Endodermal cell (in vitro differentiated cells): ENCODE results near the gene CATSPERD. TPM values are rescaled to one million over a fixed set of nuclear protein-coding genes. Genes with fewer than 3 reads are reported as not detected.

Experiments
- DNase-seq: peaks from one replicate; pipeline ENCODE4 v3.0.0-alpha.2; 2017
- H3K27ac ChIP-seq: 2 replicates; pipeline ENCODE4 v1.5.1; 2013; ENCODE audit warnings: mild to moderate bottlenecking, low read depth, low read length, moderate library complexity
- H3K27me3 ChIP-seq: 2 replicates; pipeline ENCODE4 v1.6.1; 2013; ENCODE audit warnings: mild to moderate bottlenecking, low read length, moderate library complexity; ENCODE audit not compliant: insufficient read depth, control insufficient read depth, poor library complexity, severe bottlenecking
- H3K36me3 ChIP-seq: 2 replicates; pipeline ENCODE4 v1.7.0; 2013; ENCODE audit warnings: mild to moderate bottlenecking, low read length, moderate library complexity; ENCODE audit not compliant: control insufficient read depth, insufficient read depth
- H3K4me1 ChIP-seq: one replicate; pipeline ENCODE4 v1.7.0; 2013; ENCODE audit warnings: low read length; ENCODE audit not compliant: control insufficient read depth, insufficient read depth
- H3K4me3 ChIP-seq: 2 replicates; pipeline ENCODE4 v1.5.1; 2013; ENCODE audit warnings: mild to moderate bottlenecking, low read length, moderate library complexity
- H3K9ac ChIP-seq: 2 replicates; pipeline ENCODE4 v1.6.1; 2013; ENCODE audit warnings: mild to moderate bottlenecking, low read length, moderate library complexity; ENCODE audit not compliant: poor library complexity, severe bottlenecking; ENCODE audit errors: extremely low read depth
- H3K9me3 ChIP-seq: 2 replicates; pipeline ENCODE4 v1.6.1; 2013; ENCODE audit warnings: mild to moderate bottlenecking, low read length, moderate library complexity; ENCODE audit not compliant: control insufficient read depth
- H3K27ac Mint-ChIP-seq: 2 replicates; pipeline ENCODE4 v1.8.0; 2020; ENCODE audit warnings: mixed read lengths
- H3K27me3 Mint-ChIP-seq: 2 replicates; pipeline ENCODE4 v1.8.0; 2021; ENCODE audit warnings: mild to moderate bottlenecking, mixed read lengths; ENCODE audit not compliant: insufficient read depth
- H3K36me3 Mint-ChIP-seq: 2 replicates; pipeline ENCODE4 v1.8.0; 2020; ENCODE audit warnings: low read depth, mixed read lengths
- H3K4me1 Mint-ChIP-seq: 2 replicates; pipeline ENCODE4 v1.8.0; 2020; ENCODE audit warnings: mixed read lengths
- H3K4me3 Mint-ChIP-seq: 2 replicates; pipeline ENCODE4 v1.8.0; 2020; ENCODE audit warnings: mild to moderate bottlenecking, moderate library complexity, mixed read lengths
- H3K9me3 Mint-ChIP-seq: 2 replicates; pipeline ENCODE4 v1.8.0; 2020; ENCODE audit warnings: mild to moderate bottlenecking, mixed read lengths
- CTCF ChIP-seq: fragments of 200-600 bp; sonication (generic); conservative IDR thresholded peaks from 2 replicates; pipeline ENCODE4 v1.5.0; 2021; ENCODE audit warnings: antibody characterized with exemption, mild to moderate bottlenecking
- WGBS, 2 experiments: methylation state at CpG; one replicate each; pipeline versions ENCODE4 v1.1.5 to v1.1.7; 2013; ENCODE audit warnings: missing lambda C conversion rate in 2 of 2, mixed read lengths in 1 of 2; ENCODE audit not compliant: insufficient coverage in 1 of 2, insufficient read length in 1 of 2; 5-methylcytosine and 5-hydroxymethylcytosine counted together
- total RNA-seq, 2 donors: library from RNA; stranded (reverse); fragmentation: NEBNext Ultra II Directional in 1 of 2; extraction: Animal tissue kit (Norgen Biotek cat#: 25700) in 1 of 2; gene quantifications; 2 replicates in 1 of 2; 3 replicates in 1 of 2; pipeline ENCODE4 v1.2.1, GENCODE V29; 2021

Gene CATSPERD
- total RNA-seq, 2 donors from 2014 or later, result not detected

DNA sequence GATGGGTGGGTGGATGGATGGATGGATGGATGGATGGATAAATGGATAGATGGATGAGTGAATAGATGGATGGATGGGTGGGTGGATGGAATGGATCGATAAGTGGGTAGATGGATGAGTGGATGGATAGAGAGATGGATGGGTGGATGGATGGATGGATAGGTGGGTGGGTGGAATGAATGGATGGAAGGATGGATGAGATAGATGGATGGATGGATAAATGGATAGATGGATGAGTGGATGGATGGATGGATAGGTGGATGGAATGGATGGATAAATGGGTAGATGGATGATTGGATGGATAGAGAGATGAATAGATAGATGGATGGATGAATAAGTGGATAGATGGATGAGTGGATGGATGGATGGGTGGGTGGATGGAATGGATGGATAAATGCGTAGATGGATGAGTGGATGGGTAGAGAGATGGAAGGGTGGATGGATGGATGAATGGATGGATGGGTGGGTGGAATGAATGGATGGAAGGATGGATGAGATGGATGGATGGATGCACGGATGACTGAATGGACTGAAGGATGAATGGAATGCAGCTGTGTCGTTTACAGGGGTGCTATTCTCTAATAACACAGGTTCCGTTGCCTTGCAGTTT is 42.3 kb downstream of the CATSPERD start:
- no peak for TF ChIP-seq CTCF
- no peaks in the 10 kb centered on the region for H3K4me1 Mint-ChIP-seq
- H3K27me3 ChIP-seq, result no peaks in the 10 kb centered on the region
- no peak overlapping the region for H3K27ac Mint-ChIP-seq
- 88% methylated on average over 2 to 5 of the region's 5 CpGs for WGBS, 2 experiments
- H3K27me3 Mint-ChIP-seq, result peaks cover 2% of the 10 kb centered on the region
- DNase-seq, result no peak
- no peak overlapping the region for H3K4me3 ChIP-seq
- no peak overlapping the region for H3K4me3 Mint-ChIP-seq
- no peaks in the 10 kb centered on the region for H3K36me3 Mint-ChIP-seq
- H3K9ac ChIP-seq, result no peak overlapping the region
- H3K4me1 ChIP-seq, result no peaks in the 10 kb centered on the region
- peaks cover 2% of the 10 kb centered on the region for H3K9me3 Mint-ChIP-seq
- no peak overlapping the region for H3K27ac ChIP-seq
- no peaks in the 10 kb centered on the region for H3K36me3 ChIP-seq
- H3K9me3 ChIP-seq, result no peaks in the 10 kb centered on the region

- Mint-ChIP-seq H3K9me3 (peaks cover 2% of the 10 kb centered on the region), H3K27me3 (peaks cover 2% of the 10 kb centered on the region), H3K27ac (no peak overlapping the region), H3K36me3 (no peaks in the 10 kb centered on the region), H3K4me1 (no peaks in the 10 kb centered on the region), H3K4me3 (no peak overlapping the region)
- Histone ChIP-seq H3K4me1 (no peaks in the 10 kb centered on the region), H3K4me3 (no peak overlapping the region), H3K9ac (no peak overlapping the region), H3K36me3 (no peaks in the 10 kb centered on the region), H3K27me3 (no peaks in the 10 kb centered on the region), H3K9me3 (no peaks in the 10 kb centered on the region), H3K27ac (no peak overlapping the region)
- 88 to 90% methylated on average over 2 to 3 of the region's 3 CpGs for WGBS, 2 experiments
- no peak for TF ChIP-seq CTCF
- DNase-seq, result no peak
These were observed 44.8 kb downstream of the CATSPERD start for GRCh38 chr19:5765220-5765619.

DNA sequence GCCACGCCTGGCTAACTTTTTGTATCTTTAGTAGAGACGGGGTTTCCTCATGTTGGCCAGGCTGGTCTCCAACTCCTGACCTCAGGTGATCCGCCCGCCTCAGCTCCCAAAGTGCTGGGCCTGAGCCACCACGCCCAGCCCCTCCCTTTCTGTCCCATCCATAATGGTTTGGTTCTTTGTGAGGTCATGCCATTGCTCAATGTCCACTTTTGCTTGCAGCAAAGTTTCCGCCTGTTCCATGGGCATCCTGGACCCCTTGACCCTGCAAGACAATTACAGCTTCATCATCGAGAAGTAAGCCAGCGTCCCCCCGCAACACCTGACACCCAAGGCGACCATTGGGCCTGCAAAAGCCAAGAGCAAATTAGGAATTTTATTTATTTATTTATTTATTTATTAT is 47.5 kb downstream of the CATSPERD start:
- DNase-seq, result no peak
- Mint-ChIP-seq H3K4me3 (no peak overlapping the region), H3K4me1 (no peaks in the 10 kb centered on the region), H3K27ac (no peak overlapping the region), H3K27me3 (peaks cover 5% of the 10 kb centered on the region), H3K9me3 (no peaks in the 10 kb centered on the region), H3K36me3 (no peaks in the 10 kb centered on the region)
- 93 to 96% methylated on average over 5 to 10 of the region's 10 CpGs for WGBS, 2 experiments
- Histone ChIP-seq H3K27ac (no peak overlapping the region), H3K9ac (no peak overlapping the region), H3K36me3 (no peaks in the 10 kb centered on the region), H3K4me1 (no peaks in the 10 kb centered on the region), H3K4me3 (no peak overlapping the region), H3K9me3 (no peaks in the 10 kb centered on the region), H3K27me3 (no peaks in the 10 kb centered on the region)
- TF ChIP-seq CTCF, result no peak
